Gastroesophageal sphincter (tissue), 4 donors: ENCODE results near the gene S100Z. TPM values are rescaled to one million over a fixed set of nuclear protein-coding genes. Genes with fewer than 3 reads are reported as not detected.

Experiments used
- ATAC-seq: fragments of 150-250 bp; one replicate; pipeline ENCODE4 v1.9.1; 2016; ENCODE audit warnings: mild to moderate bottlenecking, moderate library complexity
- H3K27ac ChIP-seq, 4 donors: fragments of 200-600 bp; sonication (generic) in 3 of 4; 1 replicate in 3 of 4; 2 replicates in 1 of 4; pipeline ENCODE4 v1.5.1; 2016 to 2019
- H3K27me3 ChIP-seq: fragments of 200-600 bp; sonication (generic); one replicate; pipeline ENCODE4 v1.5.1; 2019
- H3K36me3 ChIP-seq, 2 donors: fragments of 200-600 bp; sonication (generic); one replicate each; pipeline ENCODE4 v1.5.1; 2019; ENCODE audit warnings: control low read depth in 1 of 2
- H3K4me1 ChIP-seq, 3 donors: fragments of 200-600 bp; sonication (generic); 1 replicate in 2 of 3; 2 replicates in 1 of 3; pipeline ENCODE4 v1.5.1; 2016 to 2019; ENCODE audit warnings: control low read depth in 2 of 3
- H3K4me3 ChIP-seq, 2 donors: fragments of 200-600 bp; sonication (generic); one replicate each; pipeline ENCODE4 v1.5.1; 2019; ENCODE audit warnings: mild to moderate bottlenecking in 1 of 2, moderate library complexity in 1 of 2
- H3K9me3 ChIP-seq, 3 donors: fragments of 200-600 bp; sonication (generic); one replicate each; pipeline ENCODE4 v1.5.1; 2017 to 2019; ENCODE audit warnings: control low read depth in 2 of 3
- EP300 ChIP-seq: sonication (generic); formaldehyde crosslinking; IDR thresholded peaks from one replicate; pipeline ENCODE4 v1.6.1; 2017; ENCODE audit warnings: antibody characterized with exemption, mild to moderate bottlenecking
- POLR2A ChIP-seq, 2 donors: fragments of 450-650 bp; IDR thresholded peaks; one replicate each; pipeline ENCODE4 v1.6.1; 2017; ENCODE audit warnings: antibody characterized with exemption in 2 of 2, mild to moderate bottlenecking in 2 of 2, moderate library complexity in 1 of 2
- POLR2AphosphoS5 ChIP-seq: sonication (generic); formaldehyde crosslinking; IDR thresholded peaks from one replicate; pipeline ENCODE4 v1.6.1; 2017; ENCODE audit warnings: antibody characterized with exemption
- WGBS, 2 donors: methylation state at CpG; one replicate each; pipeline ENCODE4 v1.1.5; 2018; ENCODE audit warnings: low coverage in 1 of 2; 5-methylcytosine and 5-hydroxymethylcytosine counted together
- total RNA-seq, 4 donors: library from RNA; depleted of rRNA; stranded (reverse); fragments of >200 nt; gene quantifications; one replicate each; pipeline ENCODE4 v1.1.0, GENCODE V29; 2016
- TF ChIP-seq, protein P1 (sequence below), 4 experiments: fragments of 200-600 bp in 2 of 4; fragments of 450-650 bp in 2 of 4; sonication (generic) in 1 of 4; IDR thresholded peaks; one replicate each; pipeline ENCODE4 v1.5.1; 2017 to 2019; ENCODE audit warnings: antibody characterized with exemption in 4 of 4, mild to moderate bottlenecking in 2 of 4, moderate library complexity in 2 of 4

S100Z gene
- total RNA-seq, 4 donors from 2014 or later = not detected

GRCh38 chr5:76927961-76928360 is 78.1 kb downstream of the S100Z start:
- no peak for ATAC-seq
- Histone ChIP-seq H3K36me3 (no peaks in the 10 kb centered on the region), H3K27ac (no peak overlapping the region), H3K27me3 (no peaks in the 10 kb centered on the region), H3K4me1 (no peaks in the 10 kb centered on the region), H3K4me3 (no peak overlapping the region), H3K9me3 (no peaks in the 10 kb centered on the region)
- WGBS, 2 donors = 80 to 100% methylated on average over 1 of the region's 4 CpGs
- TF ChIP-seq, protein P1, sequence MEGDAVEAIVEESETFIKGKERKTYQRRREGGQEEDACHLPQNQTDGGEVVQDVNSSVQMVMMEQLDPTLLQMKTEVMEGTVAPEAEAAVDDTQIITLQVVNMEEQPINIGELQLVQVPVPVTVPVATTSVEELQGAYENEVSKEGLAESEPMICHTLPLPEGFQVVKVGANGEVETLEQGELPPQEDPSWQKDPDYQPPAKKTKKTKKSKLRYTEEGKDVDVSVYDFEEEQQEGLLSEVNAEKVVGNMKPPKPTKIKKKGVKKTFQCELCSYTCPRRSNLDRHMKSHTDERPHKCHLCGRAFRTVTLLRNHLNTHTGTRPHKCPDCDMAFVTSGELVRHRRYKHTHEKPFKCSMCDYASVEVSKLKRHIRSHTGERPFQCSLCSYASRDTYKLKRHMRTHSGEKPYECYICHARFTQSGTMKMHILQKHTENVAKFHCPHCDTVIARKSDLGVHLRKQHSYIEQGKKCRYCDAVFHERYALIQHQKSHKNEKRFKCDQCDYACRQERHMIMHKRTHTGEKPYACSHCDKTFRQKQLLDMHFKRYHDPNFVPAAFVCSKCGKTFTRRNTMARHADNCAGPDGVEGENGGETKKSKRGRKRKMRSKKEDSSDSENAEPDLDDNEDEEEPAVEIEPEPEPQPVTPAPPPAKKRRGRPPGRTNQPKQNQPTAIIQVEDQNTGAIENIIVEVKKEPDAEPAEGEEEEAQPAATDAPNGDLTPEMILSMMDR (IDR thresholded peaks at IDR 0.05) = no peak
- TF ChIP-seq POLR2AphosphoS5 = no peak
- TF ChIP-seq POLR2A (IDR thresholded peaks at IDR 0.05) = no peak
- no peak for TF ChIP-seq EP300

DNA sequence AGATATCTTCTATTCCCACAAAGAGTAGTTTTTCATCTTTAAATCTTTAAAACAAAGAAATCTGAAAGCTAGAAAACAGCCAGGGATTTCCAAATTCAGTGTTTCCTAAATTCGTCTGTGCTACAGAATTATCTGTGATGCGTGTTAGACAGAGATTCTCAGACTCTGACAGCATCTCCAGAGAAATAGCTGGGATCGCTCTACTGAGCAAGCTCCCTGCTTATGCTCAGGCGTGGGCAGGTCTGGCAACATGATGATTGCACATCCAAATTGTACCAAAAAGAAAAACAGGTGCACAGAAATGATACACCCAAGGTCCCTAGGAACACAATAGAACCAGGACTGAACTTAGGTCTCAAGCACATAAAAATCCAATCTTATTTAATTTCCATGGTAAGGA is 80.3 kb downstream of the S100Z start:
- Histone ChIP-seq H3K27me3 (no peaks in the 10 kb centered on the region), H3K4me1 (no peaks in the 10 kb centered on the region), H3K4me3 (no peak overlapping the region), H3K27ac (no peak overlapping the region), H3K36me3 (no peaks in the 10 kb centered on the region), H3K9me3 (no peaks in the 10 kb centered on the region)
- no peak for ATAC-seq
- 64 to 74% methylated on average over 3 to 4 of the region's 4 CpGs for WGBS, 2 donors
- no peak for TF ChIP-seq POLR2AphosphoS5
- TF ChIP-seq EP300 = no peak
- TF ChIP-seq, protein P1 (IDR thresholded peaks at IDR 0.05) = no peak
- no peak for TF ChIP-seq POLR2A (IDR thresholded peaks at IDR 0.05)

GRCh38 chr5:76938177-76938576 is 88.4 kb downstream of the S100Z start:
- Histone ChIP-seq H3K9me3 (no peaks in the 10 kb centered on the region), H3K27me3 (no peaks in the 10 kb centered on the region), H3K36me3 (no peaks in the 10 kb centered on the region), H3K27ac (no peak overlapping the region), H3K4me1 (no peaks in the 10 kb centered on the region), H3K4me3 (no peak overlapping the region)
- TF ChIP-seq, protein P1 (IDR thresholded peaks at IDR 0.05) = no peak
- TF ChIP-seq POLR2A (IDR thresholded peaks at IDR 0.05) = no peak
- TF ChIP-seq EP300 = no peak
- TF ChIP-seq POLR2AphosphoS5 = no peak
- no peak for ATAC-seq

- TF ChIP-seq POLR2AphosphoS5 (no peak), POLR2A (IDR thresholded peaks at IDR 0.05) (no peak), EP300 (no peak)
- TF ChIP-seq, protein P1 (IDR thresholded peaks at IDR 0.05) = no peak
- WGBS, 2 donors = 59 to 86% methylated on average over 4 of the region's 4 CpGs
- ATAC-seq = no peak
- Histone ChIP-seq H3K4me1 (no peaks in the 10 kb centered on the region), H3K9me3 (no peaks in the 10 kb centered on the region), H3K4me3 (no peak overlapping the region), H3K27me3 (no peaks in the 10 kb centered on the region), H3K36me3 (no peaks in the 10 kb centered on the region), H3K27ac (no peak overlapping the region)
Measured at GRCh38 chr5:76941000-76941399, 91.2 kb downstream of the S100Z start.

- H3K27ac ChIP-seq = no peak overlapping the region
- no peaks in the 10 kb centered on the region for H3K9me3 ChIP-seq
- H3K4me1 ChIP-seq = no peaks in the 10 kb centered on the region
- H3K36me3 ChIP-seq = no peaks in the 10 kb centered on the region
- 76 to 95% methylated on average over 2 to 3 of the region's 3 CpGs for WGBS, 2 donors
- H3K27me3 ChIP-seq = no peaks in the 10 kb centered on the region
- no peak overlapping the region for H3K4me3 ChIP-seq
- ATAC-seq = no peak
- TF ChIP-seq, protein P1 (IDR thresholded peaks at IDR 0.05) = no peak
- TF ChIP-seq POLR2A (IDR thresholded peaks at IDR 0.05) = no peak
Measured at GRCh38 chr5:76941442-76941841, 91.6 kb downstream of the S100Z start.
